ENCODE measurements around the gene PGAM2. TPM values are rescaled to one million over a fixed set of nuclear protein-coding genes. Genes with fewer than 3 reads are reported as not detected.
"Not testable (repeated sequence)": the region's sequence is repeated elsewhere in the genome, so short reads cannot be mapped to it uniquely, and the experiment has no call there.

The PGAM2 gene
- total and polyA plus RNA-seq, 7 donors, result 214 to 1,581 (median 333) TPM

GRCh38 chr7:44032031-44032430 is 33.3 kb downstream of the PGAM2 start:
- WGBS, 3 donors, result 78 to 93% (median 82%) methylated on average over 5 to 6 of the region's 6 CpGs
- not testable (repeated sequence) for ATAC-seq

GRCh38 chr7:44031319-44031718 is 34.0 kb downstream of the PGAM2 start:
- H3K4me1 ChIP-seq; DNase-seq; H3K36me3 ChIP-seq (ENCODE audit: insufficient read depth in 1 of 2, low read depth in 1 of 2); H3K27ac ChIP-seq; intact Hi-C loops (cut with DNase I); ATAC-seq; H3K4me3 ChIP-seq; H3K9me3 ChIP-seq; H3K27me3 ChIP-seq (ENCODE audit: insufficient read depth in 3 of 3, low read length in 2 of 3): not testable (repeated sequence)
- WGBS, 3 donors, result 84 to 91% (median 89%) methylated on average over 12 of the region's 13 CpGs

More at GRCh38 chr7:44032031-44032430, 33.3 kb downstream of the PGAM2 start:
- H3K27me3 ChIP-seq (ENCODE audit: insufficient read depth in 3 of 3, low read length in 2 of 3); H3K36me3 ChIP-seq (ENCODE audit: insufficient read depth in 1 of 2, low read depth in 1 of 2); H3K27ac ChIP-seq; DNase-seq; H3K9me3 ChIP-seq; intact Hi-C loops (cut with DNase I); H3K4me3 ChIP-seq; H3K4me1 ChIP-seq: not testable (repeated sequence)

- H3K27me3 ChIP-seq (ENCODE audit: insufficient read depth in 3 of 3, low read length in 2 of 3); H3K4me1 ChIP-seq; H3K4me3 ChIP-seq; DNase-seq; H3K27ac ChIP-seq; H3K9me3 ChIP-seq; H3K36me3 ChIP-seq (ENCODE audit: insufficient read depth in 1 of 2, low read depth in 1 of 2); intact Hi-C loops (cut with DNase I): not testable (repeated sequence)
- peak in 2 of 4 donors; percentile 8 to 15 for ATAC-seq
- 72 to 100% (median 83%) methylated on average over 2 to 4 of the region's 5 CpGs for WGBS, 3 donors
Observed at GRCh38 chr7:44030029-44030428, 35.3 kb downstream of the PGAM2 start.

GRCh38 chr7:44029433-44029832 is 35.9 kb downstream of the PGAM2 start:
- peak in 1 of 4 donors; percentile 21 for ATAC-seq
- H3K9me3 ChIP-seq; H3K4me3 ChIP-seq; H3K27me3 ChIP-seq (ENCODE audit: insufficient read depth in 3 of 3, low read length in 2 of 3); H3K27ac ChIP-seq; DNase-seq; H3K36me3 ChIP-seq (ENCODE audit: insufficient read depth in 1 of 2, low read depth in 1 of 2); H3K4me1 ChIP-seq: not testable (repeated sequence)
- 64 to 92% (median 80%) methylated on average over 2 to 4 of the region's 11 CpGs for WGBS, 3 donors
- intact Hi-C loops (cut with DNase I), result loop anchor here in 1 of 2 donors (10.0 kb wide), 1 partner anchor 165 kb away; no protein-coding TSS in a partner anchor

GRCh38 chr7:44022796-44023467 is 42.4 kb downstream of the PGAM2 start:
- 78 to 79% (median 78%) methylated on average over 6 of the region's 6 CpGs for WGBS, 3 donors
- not testable (repeated sequence) for H3K4me1 ChIP-seq; H3K27ac ChIP-seq; H3K4me3 ChIP-seq; ATAC-seq; H3K9me3 ChIP-seq; DNase-seq; H3K27me3 ChIP-seq (ENCODE audit: insufficient read depth in 3 of 3, low read length in 2 of 3); H3K36me3 ChIP-seq (ENCODE audit: insufficient read depth in 1 of 2, low read depth in 1 of 2)
- intact Hi-C loops (cut with DNase I), result loop anchor here in 1 of 2 donors (10.0 kb wide), 1 partner anchor 172 kb away; no protein-coding TSS in a partner anchor

GRCh38 chr7:44022069-44022468 is 43.3 kb downstream of the PGAM2 start:
- H3K27me3 ChIP-seq (ENCODE audit: insufficient read depth in 3 of 3, low read length in 2 of 3); DNase-seq; H3K9me3 ChIP-seq; H3K4me3 ChIP-seq; ATAC-seq; H3K36me3 ChIP-seq (ENCODE audit: insufficient read depth in 1 of 2, low read depth in 1 of 2); H3K27ac ChIP-seq; H3K4me1 ChIP-seq: not testable (repeated sequence)
- 91 to 92% (median 91%) methylated on average over 6 of the region's 7 CpGs for WGBS, 3 donors
- intact Hi-C loops (cut with DNase I), result loop anchor here in 1 of 2 donors (10.0 kb wide), 1 partner anchor 173 kb away; no protein-coding TSS in a partner anchor

GRCh38 chr7:44019825-44020224 is 45.5 kb downstream of the PGAM2 start:
- ATAC-seq, result not testable (repeated sequence)

More at GRCh38 chr7:44019825-44020224, 45.5 kb downstream of the PGAM2 start:
- H3K4me3 ChIP-seq; H3K27me3 ChIP-seq (ENCODE audit: insufficient read depth in 3 of 3, low read length in 2 of 3); H3K9me3 ChIP-seq; H3K4me1 ChIP-seq; H3K36me3 ChIP-seq (ENCODE audit: insufficient read depth in 1 of 2, low read depth in 1 of 2); DNase-seq: not testable (repeated sequence)
- peak overlapping the region; percentile 82 for H3K27ac ChIP-seq
- WGBS, 3 donors, result 80 to 86% (median 83%) methylated on average over 4 to 6 of the region's 6 CpGs
- intact Hi-C loops (cut with DNase I), result loop anchor here in 1 of 2 donors (10.0 kb wide), 1 partner anchor 175 kb away; no protein-coding TSS in a partner anchor

Measured in psoas muscle (tissue), 8 donors.